ENCODE results near the gene RFK.
"Not testable (repeated sequence)": the region's sequence is repeated elsewhere in the genome, so short reads cannot be mapped to it uniquely, and the experiment has no call there.

The RFK gene

DNA sequence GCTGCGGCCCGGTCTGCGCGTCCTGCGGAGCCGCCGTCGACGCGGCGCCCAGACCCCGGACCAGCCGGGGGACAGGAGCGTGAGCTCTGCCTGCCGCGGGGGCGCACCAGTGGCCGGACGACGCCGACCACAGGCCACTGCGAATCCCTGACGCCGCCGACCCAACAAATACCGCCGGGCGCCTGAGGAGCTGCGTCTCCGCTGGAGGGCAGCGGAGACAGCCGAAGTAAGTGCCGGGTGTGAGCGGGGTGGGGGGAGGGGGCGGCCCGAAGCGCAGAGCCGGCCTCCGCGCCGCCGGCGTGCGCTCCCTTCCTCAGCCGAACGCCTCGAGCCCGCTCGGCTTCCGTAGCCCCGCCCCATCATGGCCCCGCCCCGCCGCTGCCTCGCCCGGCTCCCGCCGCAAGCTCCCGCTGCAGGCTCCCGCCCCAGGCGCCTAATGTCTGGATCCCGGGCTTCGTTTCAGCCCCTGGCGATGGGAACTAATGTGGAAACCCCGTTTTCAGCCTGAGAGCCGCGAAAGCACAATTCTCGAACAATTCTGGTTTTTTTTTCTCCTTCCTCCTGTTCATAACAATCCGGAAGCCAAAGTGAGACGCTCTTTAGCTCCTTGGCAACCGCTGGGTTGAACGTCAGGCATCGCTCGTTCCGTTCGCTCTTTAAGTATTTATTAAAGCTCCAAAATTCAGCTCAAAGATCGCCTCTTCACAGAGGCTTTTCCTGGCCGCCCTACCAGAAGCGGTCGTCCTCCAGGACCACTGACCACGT lies at the start of gene RFK:
TSS of gene RFK (minus strand) at position 232 of the 765 bp plus-strand sequence. CDS start 255 bp downstream, outside the sequence.
- DNase-seq (ENCODE audit: extremely low read depth in 1 of 2, low read depth in 1 of 2) = peak; percentile 74 to 94

DNA sequence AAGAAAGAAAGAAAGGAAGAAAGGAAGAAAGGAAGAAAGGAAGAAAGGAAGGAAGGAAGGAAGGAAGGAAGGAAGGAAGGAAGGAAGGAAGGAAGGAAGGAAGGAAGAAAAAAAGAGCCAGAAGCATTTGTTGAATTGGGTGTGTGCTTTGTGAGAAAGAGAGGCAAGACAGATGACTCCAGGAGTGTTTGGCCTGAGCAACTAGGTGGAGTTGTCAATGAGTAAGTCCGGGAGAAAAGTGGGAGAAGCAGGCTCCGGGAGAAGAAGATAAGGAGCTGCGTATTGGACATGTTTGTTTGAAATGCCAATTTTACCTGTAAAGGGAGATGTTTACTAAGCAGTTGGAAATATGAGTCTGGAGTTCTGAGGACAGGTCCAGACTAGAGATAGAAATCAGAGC lies 49.7 kb upstream of the RFK start:
- no peak for DNase-seq (ENCODE audit: extremely low read depth in 1 of 2, low read depth in 1 of 2)

DNA sequence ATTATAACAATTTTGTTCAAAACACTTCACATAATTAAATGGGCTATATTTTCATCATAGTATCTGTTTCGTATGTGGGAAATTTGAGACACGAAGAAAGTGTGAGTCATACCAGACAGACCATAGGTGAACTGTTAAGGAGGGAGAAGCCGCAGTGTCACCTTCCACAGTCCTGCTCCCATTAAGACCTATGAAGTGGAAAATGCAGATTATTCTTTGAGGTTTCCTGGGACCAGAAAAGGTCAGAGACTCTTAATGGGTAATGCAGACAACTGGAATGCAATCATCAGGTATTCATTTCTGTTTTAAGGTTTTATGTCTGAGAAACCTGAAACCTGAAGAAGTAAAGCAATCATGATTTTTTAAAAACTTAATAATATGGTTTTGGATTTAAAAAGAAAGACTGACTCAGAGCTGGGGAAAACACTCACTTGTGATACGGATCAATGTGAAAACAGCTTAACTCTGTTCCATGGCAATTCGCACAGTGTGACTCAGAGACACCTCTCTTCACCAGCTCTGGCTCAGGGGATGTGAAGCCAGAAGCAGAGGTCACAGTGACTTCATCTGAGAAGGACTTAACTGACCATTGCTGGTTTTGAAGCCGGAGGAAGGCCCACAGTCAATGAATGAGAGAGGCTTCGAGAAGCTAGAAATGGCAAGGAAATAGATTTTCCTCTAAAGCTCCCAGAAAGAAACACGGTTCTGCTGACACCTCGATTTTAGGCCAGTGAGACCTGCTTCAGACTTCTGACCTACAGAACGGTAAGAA lies 47.5 kb upstream of the RFK start:
- no peak for DNase-seq (ENCODE audit: extremely low read depth in 1 of 2, low read depth in 1 of 2)

DNA sequence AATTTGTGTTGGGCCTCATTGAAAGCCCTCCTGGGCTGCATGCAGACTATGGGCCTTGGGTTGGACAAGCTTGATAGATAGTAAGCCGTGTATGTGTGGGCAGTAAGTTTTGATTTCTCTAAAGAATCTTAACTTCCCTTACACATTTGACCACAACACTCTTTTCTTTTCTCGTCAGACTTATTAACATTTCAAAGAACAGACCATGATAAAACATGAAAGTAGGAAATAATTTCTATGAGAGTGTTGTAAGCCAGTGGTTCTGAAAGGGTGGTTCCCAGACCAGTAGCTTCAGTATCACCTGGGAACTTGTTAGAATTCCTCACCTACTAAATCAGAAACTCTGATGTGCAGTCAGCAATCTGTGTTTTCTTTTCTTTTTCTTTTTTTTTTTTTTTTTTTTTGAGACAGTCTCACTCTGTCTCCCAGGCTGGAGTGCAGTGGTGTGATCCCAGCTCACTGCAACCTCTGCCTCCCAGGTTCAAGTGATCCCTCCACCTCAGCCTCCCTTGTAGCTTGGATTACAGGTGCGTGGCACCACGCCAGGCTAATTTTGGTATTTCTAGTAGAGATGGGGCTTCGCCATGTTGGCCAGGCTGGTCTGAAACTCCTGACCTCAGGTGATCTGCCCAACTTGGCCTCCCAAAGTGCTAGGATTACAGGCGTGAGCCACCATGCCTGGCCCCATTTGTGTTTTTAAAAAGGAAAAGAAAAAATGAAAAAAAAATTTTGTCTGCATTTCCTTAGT lies 44.8 kb upstream of the RFK start:
- no peak for DNase-seq (ENCODE audit: extremely low read depth in 1 of 2, low read depth in 1 of 2)

DNA sequence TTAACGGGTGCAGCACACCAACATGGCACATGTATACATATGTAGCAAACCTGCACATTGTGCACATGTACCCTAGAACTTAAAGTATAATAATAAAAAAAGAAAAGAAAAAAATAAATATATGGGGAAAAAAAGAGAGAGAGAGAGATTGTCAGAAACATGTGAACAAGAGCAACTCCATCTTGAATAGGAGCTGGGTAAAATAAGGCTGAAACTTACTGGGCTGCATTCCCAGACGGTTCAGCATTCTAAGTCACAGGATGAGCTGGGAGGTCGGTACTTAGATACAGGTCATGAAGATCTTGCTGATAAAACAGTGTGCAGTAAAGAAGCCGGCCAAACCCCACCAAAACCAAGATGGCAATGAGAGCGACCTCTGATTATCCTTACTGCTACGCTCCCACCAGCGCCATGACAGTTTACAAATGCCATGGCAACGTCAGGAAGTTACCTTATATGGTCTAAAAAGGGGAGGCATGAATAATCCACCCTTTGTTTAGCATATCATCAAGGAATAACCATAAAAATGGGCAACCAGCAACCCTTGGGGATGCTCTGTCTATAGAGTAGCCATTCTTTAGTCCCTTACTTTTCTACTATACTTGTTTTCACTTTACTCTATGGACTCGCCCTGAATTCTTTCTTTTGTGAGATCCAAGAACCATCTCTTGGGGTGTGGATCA lies 42.9 kb upstream of the RFK start:
- DNase-seq (ENCODE audit: extremely low read depth in 1 of 2, low read depth in 1 of 2) = not testable (repeated sequence)

DNA sequence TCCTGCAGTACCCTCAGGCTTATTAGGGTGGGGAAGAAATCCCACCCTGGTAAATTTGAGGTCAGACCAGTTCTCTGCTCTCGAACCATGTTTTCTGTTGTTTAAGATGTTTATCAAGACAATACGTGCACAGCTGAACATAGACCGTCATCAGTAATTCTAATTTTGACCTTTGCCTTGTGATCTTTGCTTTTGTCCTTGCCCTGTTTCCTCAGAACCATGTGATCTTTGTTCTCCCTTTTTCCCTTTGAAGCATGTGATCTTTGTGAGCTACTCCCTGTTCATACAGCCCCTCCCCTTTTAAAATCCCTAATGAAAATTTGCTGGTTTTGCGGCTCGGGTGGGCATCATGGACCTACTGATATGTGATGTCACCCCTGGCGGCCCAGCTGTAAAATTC lies 40.7 kb upstream of the RFK start:
- DNase-seq (ENCODE audit: extremely low read depth in 1 of 2, low read depth in 1 of 2) = not testable (repeated sequence)

DNA sequence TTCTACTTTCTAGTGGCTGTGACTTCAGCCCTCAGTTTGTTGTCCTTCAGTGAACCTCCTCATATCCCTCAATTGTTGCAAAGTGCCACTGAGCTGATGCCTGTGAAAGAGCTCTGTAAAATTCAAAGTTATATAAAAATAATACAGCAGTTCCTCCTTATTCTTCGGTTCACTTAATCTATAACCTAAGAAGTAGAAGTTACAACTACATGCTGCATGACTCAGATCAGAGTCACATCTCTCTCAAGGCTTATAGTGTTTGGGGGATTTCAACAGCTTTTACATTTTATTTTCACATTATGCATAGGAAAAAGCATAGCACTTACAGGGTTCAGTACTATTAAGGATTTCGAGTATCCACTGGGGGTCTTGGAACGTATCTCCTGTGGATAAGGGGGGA lies 39.6 kb upstream of the RFK start:
- no peak for DNase-seq (ENCODE audit: extremely low read depth in 1 of 2, low read depth in 1 of 2)

DNA sequence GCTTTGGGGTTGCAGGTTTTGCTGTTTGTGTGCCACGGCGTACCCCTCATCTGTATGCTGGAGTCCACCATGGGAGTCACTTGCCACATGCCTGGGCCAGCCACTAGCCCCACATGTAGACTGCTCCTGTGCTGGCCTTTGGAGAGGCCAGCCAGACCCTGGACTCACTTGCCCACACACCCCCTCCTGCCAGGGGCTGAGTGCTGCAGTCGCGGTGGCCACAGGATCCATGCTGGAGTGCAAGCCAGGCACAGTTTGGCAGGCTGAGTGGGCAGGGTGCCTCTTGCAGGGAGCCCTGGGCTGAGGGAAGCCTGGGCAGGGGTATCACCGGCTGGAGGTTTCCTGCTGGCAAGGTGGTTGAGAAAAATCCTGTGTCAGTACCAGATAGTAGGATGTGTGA lies 39.2 kb upstream of the RFK start:
- DNase-seq (ENCODE audit: extremely low read depth in 1 of 2, low read depth in 1 of 2) = no peak

DNA sequence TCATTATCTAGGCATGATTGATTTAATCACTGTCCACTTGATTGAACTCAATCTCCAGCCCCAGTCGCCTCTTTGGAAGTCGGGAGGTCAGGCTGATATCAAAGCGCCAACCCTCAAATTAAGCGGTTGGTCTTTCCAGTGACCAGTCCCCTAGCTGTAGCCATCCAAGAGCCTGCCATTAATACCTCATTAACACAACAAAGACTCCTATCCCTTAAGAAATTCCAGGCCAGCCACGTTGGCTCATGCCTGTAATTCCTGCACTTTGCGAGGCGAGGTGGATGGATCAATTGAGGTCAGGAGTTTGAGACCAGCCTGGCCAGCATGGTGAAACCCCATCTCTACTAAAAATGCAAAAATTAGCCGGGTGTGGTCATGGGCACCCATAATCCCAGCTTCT lies 37.4 kb upstream of the RFK start:
- no peak for DNase-seq (ENCODE audit: extremely low read depth in 1 of 2, low read depth in 1 of 2)

DNA sequence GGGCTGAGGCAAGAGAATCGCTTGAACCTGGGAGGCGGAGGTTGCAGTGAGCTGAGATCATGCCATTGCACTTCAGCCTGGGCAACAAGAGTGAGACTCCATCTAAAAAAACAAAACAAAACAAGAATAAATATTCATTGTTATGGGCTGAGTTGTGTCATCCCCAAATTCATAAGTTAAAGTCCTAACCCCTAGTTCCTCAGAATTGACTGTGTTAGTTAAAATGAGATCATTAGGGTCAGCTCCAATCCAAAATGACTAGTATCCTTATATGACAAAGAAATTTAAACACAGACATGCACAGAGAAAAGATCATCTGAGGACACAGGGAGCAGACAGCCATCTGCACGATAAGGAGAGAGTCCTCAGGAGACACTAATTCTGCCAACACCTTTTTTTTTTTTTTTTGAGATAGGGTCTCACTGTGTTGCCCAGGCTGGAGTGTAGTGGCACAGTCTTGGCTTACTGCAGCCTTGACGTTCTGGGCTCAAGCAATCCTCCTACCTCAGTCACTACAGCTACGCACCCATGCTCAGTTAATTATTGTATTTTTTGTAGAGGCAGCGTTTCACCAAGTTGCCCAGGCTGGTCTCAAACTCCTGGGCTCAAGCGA lies 32.7 kb upstream of the RFK start:
- no peak for DNase-seq (ENCODE audit: extremely low read depth in 1 of 2, low read depth in 1 of 2)

DNA sequence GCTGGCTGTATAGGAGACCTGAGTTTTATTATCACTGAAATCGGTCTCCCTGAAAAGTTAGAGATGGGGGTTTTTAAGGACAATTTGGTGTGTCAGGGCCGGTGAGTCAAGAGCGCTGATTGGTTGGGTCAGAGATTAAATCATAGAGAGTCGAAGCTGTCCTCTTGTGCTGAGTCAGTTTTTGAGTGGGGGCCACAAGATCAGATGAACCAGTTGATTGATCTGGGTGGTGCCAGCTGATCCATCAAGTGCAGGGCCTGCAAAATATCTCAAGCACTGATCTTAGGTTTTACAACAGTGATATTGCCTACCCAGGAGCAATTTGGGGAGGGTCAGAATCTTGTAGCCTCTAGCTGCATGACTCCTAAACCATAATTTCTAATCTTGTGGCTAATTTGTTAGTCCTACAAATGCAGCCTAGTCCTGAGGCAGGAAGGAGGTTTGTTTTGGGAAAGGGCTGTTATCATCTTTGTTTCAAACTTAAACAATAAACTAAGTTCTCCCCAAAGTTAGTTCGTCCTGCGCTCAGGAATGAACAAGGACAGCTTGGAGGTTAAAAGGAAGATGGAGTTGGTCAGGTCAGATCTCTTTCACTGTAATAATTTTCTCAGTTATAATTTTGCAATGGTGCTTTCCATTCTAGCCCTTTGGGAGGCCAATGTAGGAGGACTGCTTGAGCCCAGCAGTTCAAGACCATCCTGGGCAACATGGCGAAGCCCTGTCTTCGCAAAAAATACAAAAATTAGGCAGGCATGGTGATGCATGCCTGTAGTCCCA lies 31.6 kb upstream of the RFK start:
- no peak for DNase-seq (ENCODE audit: extremely low read depth in 1 of 2, low read depth in 1 of 2)

DNA sequence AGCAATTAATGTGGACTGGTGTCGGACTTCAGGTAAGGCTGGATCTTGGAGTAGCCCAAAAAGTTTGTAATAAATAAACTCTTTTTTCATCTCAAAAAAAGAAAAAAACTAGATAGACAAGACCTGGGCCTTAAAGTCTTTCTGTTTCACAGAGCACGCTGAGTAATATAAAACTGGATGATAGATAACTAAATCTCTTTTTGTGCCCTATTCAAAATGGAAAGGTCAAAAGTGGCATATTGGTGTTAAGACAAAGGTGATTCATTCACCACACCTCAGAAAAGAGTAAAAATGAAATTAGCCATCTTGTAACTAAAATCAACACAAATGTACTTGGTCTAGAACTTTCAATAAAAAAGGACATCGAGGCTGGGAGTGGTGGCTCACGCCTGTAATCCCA lies 30.3 kb upstream of the RFK start:
- DNase-seq (ENCODE audit: extremely low read depth in 1 of 2, low read depth in 1 of 2) = no peak

DNA sequence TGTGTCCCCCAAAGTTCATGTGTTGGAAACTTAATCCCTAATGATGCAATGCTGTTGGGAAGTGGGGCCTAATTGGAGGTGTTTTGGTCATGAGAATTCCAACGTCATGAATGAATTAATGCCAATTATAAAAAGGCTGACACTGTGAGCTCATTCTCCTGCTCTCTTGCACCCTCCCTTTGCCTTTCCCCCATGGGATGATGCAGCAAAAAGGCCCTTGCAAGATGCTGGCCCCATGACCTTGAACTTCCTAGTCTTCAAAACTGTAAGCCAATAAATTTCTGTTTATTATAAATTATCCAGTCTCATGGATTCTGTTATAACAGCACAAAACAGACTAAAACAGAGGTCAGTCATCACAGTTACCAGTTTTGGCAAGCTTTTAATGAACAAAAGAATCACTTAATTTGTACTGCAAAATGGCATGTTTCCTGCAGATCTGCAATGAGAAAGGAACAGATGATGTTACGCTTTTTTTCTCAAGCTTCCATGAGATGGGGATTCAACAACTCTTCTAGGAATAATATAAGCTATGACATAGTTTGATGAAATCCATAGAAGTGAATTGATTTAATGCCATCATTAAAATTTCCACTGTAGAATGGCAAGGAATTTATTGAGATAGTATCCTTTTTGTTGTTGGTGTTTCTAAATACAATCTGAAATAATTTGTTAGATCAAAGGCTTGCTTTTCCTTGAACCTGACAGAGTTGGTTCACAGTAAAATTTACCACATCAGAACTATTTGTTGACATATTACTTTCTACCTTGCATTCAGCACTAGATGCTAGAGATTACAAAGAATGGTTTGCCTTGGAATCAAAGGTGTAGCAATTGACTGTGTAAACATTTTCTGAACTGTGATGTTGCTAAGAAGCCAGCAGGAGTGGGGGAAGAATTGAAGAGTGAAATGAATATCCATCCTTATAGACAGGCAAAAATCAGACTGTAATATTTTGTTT lies 29.3 kb upstream of the RFK start:
- DNase-seq (ENCODE audit: extremely low read depth in 1 of 2, low read depth in 1 of 2) = no peak

DNA sequence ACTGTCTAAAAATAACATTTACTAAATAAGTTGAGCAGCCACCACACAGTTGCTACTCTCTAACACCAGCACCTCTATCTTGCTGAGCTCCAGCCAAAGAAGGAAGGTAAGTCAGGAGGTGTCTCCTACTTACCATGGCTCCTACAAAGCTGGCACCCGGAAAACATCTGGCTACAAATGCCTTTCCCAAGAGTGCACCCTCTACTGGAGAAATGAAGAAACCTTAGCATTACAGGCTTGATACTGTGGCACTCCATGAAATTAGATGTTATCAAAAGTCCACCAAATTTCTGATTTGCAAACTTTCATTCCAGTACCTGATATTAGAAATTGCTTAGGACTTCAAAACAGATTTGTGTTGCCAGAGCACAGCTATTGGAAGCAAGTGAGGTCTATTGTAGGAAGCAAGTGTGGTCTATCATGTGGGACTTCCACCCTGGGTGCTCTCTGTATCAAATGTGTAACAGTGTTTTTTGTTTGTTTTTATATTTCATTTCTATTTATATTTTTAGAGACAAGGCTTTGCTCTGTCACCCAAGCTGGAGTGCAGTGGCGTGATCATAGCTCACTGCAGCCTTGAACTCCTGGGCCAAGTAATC lies 25.7 kb upstream of the RFK start:
- no peak for DNase-seq (ENCODE audit: extremely low read depth in 1 of 2, low read depth in 1 of 2)

DNA sequence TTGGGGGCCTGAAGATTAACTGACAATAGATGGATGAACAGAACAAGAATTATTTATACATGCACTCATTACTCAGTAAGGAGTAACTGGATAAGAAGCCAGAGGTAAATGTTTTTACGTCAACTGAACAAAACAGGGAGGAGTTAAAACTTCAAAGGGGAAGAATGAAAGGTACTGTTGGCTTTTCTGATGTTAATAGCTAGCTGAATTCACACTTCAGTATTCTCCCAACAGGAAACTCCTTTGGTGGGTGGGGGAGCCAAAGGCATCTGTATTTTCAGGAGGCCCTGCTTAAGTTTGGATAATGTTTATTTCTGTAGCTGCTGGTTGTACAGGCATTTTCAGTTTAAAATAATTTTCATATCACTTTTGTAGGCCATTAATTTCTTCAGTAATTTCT lies 23.2 kb upstream of the RFK start:
- no peak for DNase-seq (ENCODE audit: extremely low read depth in 1 of 2, low read depth in 1 of 2)

DNA sequence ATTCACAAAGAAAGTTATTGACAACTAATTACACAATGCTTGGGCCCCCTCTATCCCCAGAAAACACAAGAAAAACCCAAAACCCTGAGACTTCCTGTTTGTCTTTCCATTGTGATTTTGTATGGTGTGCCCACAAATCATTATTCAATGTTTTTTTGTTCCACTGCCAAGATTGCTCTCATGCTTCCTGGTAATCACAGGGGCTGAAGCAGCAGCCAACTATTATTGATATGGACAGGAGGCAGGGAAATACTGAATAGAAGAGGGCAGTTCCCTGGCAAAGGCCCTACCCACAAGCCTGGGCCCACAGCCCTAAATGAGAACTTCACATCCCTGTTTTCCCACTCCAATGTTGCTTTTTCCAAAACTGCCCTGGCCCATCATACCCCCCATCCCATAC lies 21.5 kb upstream of the RFK start:
- DNase-seq (ENCODE audit: extremely low read depth in 1 of 2, low read depth in 1 of 2) = no peak

DNA sequence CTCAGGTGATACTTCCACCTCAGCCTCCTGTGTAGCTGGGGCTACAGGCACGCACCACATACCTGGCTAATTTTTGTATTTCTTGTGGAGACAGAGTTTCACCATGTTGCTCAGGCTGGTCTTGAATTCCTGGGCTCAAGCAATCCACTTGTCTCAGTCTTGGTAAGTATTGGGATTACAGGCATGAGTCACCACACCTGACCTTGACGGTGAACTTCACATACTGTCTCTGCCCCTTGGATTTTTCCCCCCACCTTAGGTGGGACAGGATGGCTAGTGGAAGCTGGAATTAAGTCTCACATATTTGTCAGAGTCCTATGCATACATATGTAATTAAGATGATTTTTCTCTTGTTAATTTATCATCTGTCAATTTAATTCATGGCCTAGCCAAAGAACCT lies 20.9 kb upstream of the RFK start:
- no peak for DNase-seq (ENCODE audit: extremely low read depth in 1 of 2, low read depth in 1 of 2)

DNA sequence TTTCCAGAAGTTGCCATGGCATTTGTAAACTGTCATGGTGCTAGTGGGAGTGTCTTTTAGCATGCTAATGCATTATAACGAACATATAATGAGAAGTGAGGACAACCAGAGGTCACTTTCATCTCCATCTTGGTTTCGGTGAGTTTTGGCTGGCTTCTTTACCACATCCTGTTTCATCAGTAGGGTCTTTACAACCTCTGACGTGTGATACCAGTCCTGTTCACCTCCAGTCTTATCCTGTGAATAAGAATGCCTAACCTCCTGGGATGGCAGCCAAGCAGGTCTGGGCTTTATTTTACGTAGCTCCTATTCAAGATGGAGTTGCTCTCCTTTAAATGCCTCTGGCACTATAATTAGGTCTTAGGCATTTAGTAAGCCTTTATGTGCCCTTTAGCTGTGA lies 20.4 kb upstream of the RFK start:
- DNase-seq (ENCODE audit: extremely low read depth in 1 of 2, low read depth in 1 of 2) = no peak
